A549 (cell line): ENCODE results near the gene S100A11. TPM values are rescaled to one million over a fixed set of nuclear protein-coding genes. Genes with fewer than 3 reads are reported as not detected.

ENCODE experiments used
- BHLHE40 ChIP-seq: IDR thresholded peaks from 2 replicates; pipeline ENCODE4 v1.6.1; 2012; ENCODE audit warnings: low read depth, low read length, inconsistent platforms
- CBX2 ChIP-seq: fragments of 200-600 bp; sonication (generic); IDR thresholded peaks from 2 replicates; pipeline ENCODE4 v1.6.1; 2016; ENCODE audit warnings: low read depth, mild to moderate bottlenecking, borderline replicate concordance
- CBX8 ChIP-seq: fragments of 200-600 bp; sonication (generic); IDR thresholded peaks from 2 replicates; pipeline ENCODE4 v1.6.1; 2016
- CTCF ChIP-seq: fragments of >200 bp; sonication (Bioruptor Twin); formaldehyde crosslinking; IDR thresholded peaks from 3 replicates; pipeline ENCODE4 v1.5.1; 2016
- ELK1 ChIP-seq: fragments of 150-350 bp; IDR thresholded peaks from 2 replicates; pipeline ENCODE4 v1.6.1; 2014; ENCODE audit warnings: low read depth, mild to moderate bottlenecking, low read length
- ESRRA ChIP-seq: fragments of 150-350 bp; IDR thresholded peaks from 2 replicates; pipeline ENCODE4 v1.6.1; 2014; ENCODE audit warnings: mild to moderate bottlenecking, low read length, borderline replicate concordance
- FOSB ChIP-seq: fragments of 250-450 bp; sonication (Bioruptor Pico); IDR thresholded peaks from 2 replicates; pipeline ENCODE4 v1.5.0; 2020; ENCODE audit warnings: mild to moderate bottlenecking, moderate library complexity
- FOSL2 ChIP-seq, 2 experiments: fragments of 450-650 bp in 1 of 2; fragments of >200 bp in 1 of 2; sonication (Bioruptor Twin) in 1 of 2; formaldehyde crosslinking; IDR thresholded peaks; 2 replicates each; pipeline versions ENCODE4 v1.5.0 to v1.6.1; 2016 to 2020; ENCODE audit warnings: mild to moderate bottlenecking in 1 of 2, moderate library complexity in 1 of 2
- GATA3 ChIP-seq: IDR thresholded peaks from 2 replicates; pipeline ENCODE4 v1.6.1; 2012; ENCODE audit warnings: borderline replicate concordance
- HEYL ChIP-seq: fragments of 250-450 bp; sonication (Bioruptor Pico); IDR thresholded peaks from 2 replicates; pipeline ENCODE4 v1.8.0; 2021; ENCODE audit warnings: mild to moderate bottlenecking, moderate library complexity
- HOXB13 ChIP-seq: fragments of 250-450 bp; sonication (Bioruptor Pico); IDR thresholded peaks from 2 replicates; pipeline ENCODE4 v1.5.0; 2020; ENCODE audit warnings: low read depth, mild to moderate bottlenecking, moderate library complexity
- HOXB5 ChIP-seq: fragments of 250-450 bp; sonication (Bioruptor Pico); IDR thresholded peaks from 2 replicates; pipeline ENCODE4 v1.5.0; 2020; ENCODE audit warnings: mild to moderate bottlenecking, moderate library complexity
- JUN ChIP-seq, 2 experiments: fragments of >200 bp; sonication (Bioruptor Twin); formaldehyde crosslinking; IDR thresholded peaks; 2 replicates in 1 of 2; 3 replicates in 1 of 2; pipeline ENCODE4 v1.6.1; 2016 to 2017
- JUNB ChIP-seq: fragments of >200 bp; sonication (Bioruptor Twin); formaldehyde crosslinking; IDR thresholded peaks from 2 replicates; pipeline ENCODE4 v1.6.1; 2016
- KDM5A ChIP-seq: fragments of 200-600 bp; sonication (generic); IDR thresholded peaks from 2 replicates; pipeline ENCODE4 v1.6.1; 2016; ENCODE audit warnings: antibody characterized with exemption, mild to moderate bottlenecking
- MAFK ChIP-seq: fragments of 450-650 bp; IDR thresholded peaks from 2 replicates; pipeline ENCODE4 v1.6.1; 2014; ENCODE audit not compliant: partially characterized antibody
- MAX ChIP-seq: IDR thresholded peaks from 2 replicates; pipeline ENCODE4 v1.6.1; 2012
- MAZ ChIP-seq: fragments of 150-350 bp; IDR thresholded peaks from 2 replicates; pipeline ENCODE4 v1.6.1; 2014; ENCODE audit warnings: antibody characterized with exemption, low read depth, low read length, borderline replicate concordance
- MYC ChIP-seq: IDR thresholded peaks from 2 replicates; pipeline ENCODE4 v1.6.1; 2012; ENCODE audit warnings: mild to moderate bottlenecking, inconsistent platforms, low read length, improper control_type of control experiment, borderline replicate concordance
- NFE2L2 ChIP-seq: fragments of 150-350 bp; conservative IDR thresholded peaks from 2 replicates; pipeline ENCODE4 v1.6.1; 2014; ENCODE audit warnings: low read length
- NR3C1 ChIP-seq: fragments of >200 bp; sonication (Bioruptor Twin); formaldehyde crosslinking; IDR thresholded peaks from 3 replicates; pipeline ENCODE4 v1.6.1; 2017
- PBX3 ChIP-seq: IDR thresholded peaks from 2 replicates; pipeline ENCODE4 v1.6.1; 2012
- PHF8 ChIP-seq: fragments of 200-600 bp; sonication (generic); IDR thresholded peaks from 2 replicates; pipeline ENCODE4 v1.6.1; 2016; ENCODE audit warnings: low read depth, mild to moderate bottlenecking, antibody characterized with exemption, moderate library complexity, borderline replicate concordance
- POLR2A ChIP-seq: IDR thresholded peaks from 2 replicates; pipeline ENCODE4 v1.6.1; 2012; ENCODE audit warnings: mild to moderate bottlenecking, low read length
- POLR2AphosphoS2 ChIP-seq: conservative IDR thresholded peaks from 2 replicates; pipeline ENCODE4 v1.6.1; 2012; ENCODE audit warnings: low read length, improper control_type of control experiment, inconsistent platforms
- RAD21 ChIP-seq, 2 experiments: fragments of >200 bp in 1 of 2; sonication (Bioruptor Twin) in 1 of 2; formaldehyde crosslinking in 1 of 2; IDR thresholded peaks in 1 of 2; conservative IDR thresholded peaks in 1 of 2; 2 replicates in 1 of 2; 3 replicates in 1 of 2; pipeline ENCODE4 v1.6.1; 2012 to 2018; ENCODE audit warnings: inconsistent platforms in 1 of 2
- RARB ChIP-seq: fragments of 250-450 bp; sonication (Bioruptor Pico); IDR thresholded peaks from 2 replicates; pipeline ENCODE4 v1.8.0; 2021; ENCODE audit warnings: mild to moderate bottlenecking, moderate library complexity
- RFX5 ChIP-seq: fragments of 450-650 bp; IDR thresholded peaks from 2 replicates; pipeline ENCODE4 v1.7.1; 2014; ENCODE audit warnings: antibody characterized with exemption, mild to moderate bottlenecking, moderate library complexity
- RNF2 ChIP-seq: fragments of 200-600 bp; sonication (generic); IDR thresholded peaks from 2 replicates; pipeline ENCODE4 v1.6.1; 2016; ENCODE audit warnings: low read depth, mild to moderate bottlenecking, antibody characterized with exemption, moderate library complexity, borderline replicate concordance
- TFCP2L1 ChIP-seq: fragments of 250-450 bp; sonication (Bioruptor Pico); IDR thresholded peaks from 2 replicates; pipeline ENCODE4 v1.5.0; 2021; ENCODE audit warnings: mild to moderate bottlenecking
- TP53 ChIP-seq: fragments of 250-450 bp; sonication (Bioruptor Pico); IDR thresholded peaks from 2 replicates; pipeline ENCODE4 v1.5.0; 2021; ENCODE audit warnings: mild to moderate bottlenecking, moderate library complexity
- ZC3H11A ChIP-seq: fragments of 450-650 bp; IDR thresholded peaks from 2 replicates; pipeline ENCODE4 v1.6.1; 2014; ENCODE audit warnings: antibody characterized with exemption, mild to moderate bottlenecking
- ZSCAN20 ChIP-seq: fragments of 250-450 bp; sonication (Bioruptor Pico); IDR thresholded peaks from 2 replicates; pipeline ENCODE4 v1.8.0; 2022; ENCODE audit warnings: mild to moderate bottlenecking, moderate library complexity
- polyA plus RNA-seq, 4 experiments: library from polyadenylated mRNA; depleted of rRNA in 3 of 4; stranded (reverse); fragments of >200 nt; fragmentation: RNase III in 1 of 4; extraction: RNeasy Plus Mini Kit Qiagen cat#74134 plus additional on column Dnase treatment in 1 of 4; gene quantifications; 2 replicates in 3 of 4; 3 replicates in 1 of 4; pipeline ENCODE4 v1.2.3, GENCODE V29; 2011 to 2017
- TF ChIP-seq, protein P1 (sequence below): fragments of 250-450 bp; sonication (Bioruptor Pico); IDR thresholded peaks from 2 replicates; pipeline ENCODE4 v1.5.0; 2021; ENCODE audit warnings: mild to moderate bottlenecking, moderate library complexity, borderline replicate concordance

S100A11 gene
- polyA plus RNA-seq, 2 of the 4 experiments (the other 2 are of a cell fraction) = 671 to 1,531 TPM

GRCh38 chr1:151998611-151999362 lies 38.0 kb downstream of the S100A11 start (continued):
- peak; percentile 83 for TF ChIP-seq MAX
- TF ChIP-seq FOSB = no peak
- TF ChIP-seq PHF8 = no peak
- peak; percentile 36 for TF ChIP-seq MAFK
- no peak for TF ChIP-seq RARB (CRISPR knock-in tag)
- no peak for TF ChIP-seq ZC3H11A
- TF ChIP-seq CBX8 = no peak
- TF ChIP-seq PBX3 = no peak
- no peak for TF ChIP-seq TP53 (CRISPR knock-in tag)
- no peak for TF ChIP-seq HOXB5 (CRISPR knock-in tag)
- TF ChIP-seq RNF2 = no peak
- no peak for TF ChIP-seq NFE2L2
- no peak for TF ChIP-seq ESRRA
- peak; percentile 62; the same call in 1 of the 2 replicates for TF ChIP-seq MYC
- no peak for TF ChIP-seq POLR2A
- TF ChIP-seq TFCP2L1 (CRISPR knock-in tag) = no peak
- no peak for TF ChIP-seq CBX2
- peak; percentile 69; the same call in 1 of the 2 replicates for TF ChIP-seq GATA3
- peak; percentile 73 for TF ChIP-seq FOSL2 (IDR thresholded peaks at IDR 0.05)
- peak; percentile 82 for TF ChIP-seq FOSL2 (CRISPR knock-in tag; IDR thresholded peaks at IDR 0.05)
- TF ChIP-seq, protein P1, sequence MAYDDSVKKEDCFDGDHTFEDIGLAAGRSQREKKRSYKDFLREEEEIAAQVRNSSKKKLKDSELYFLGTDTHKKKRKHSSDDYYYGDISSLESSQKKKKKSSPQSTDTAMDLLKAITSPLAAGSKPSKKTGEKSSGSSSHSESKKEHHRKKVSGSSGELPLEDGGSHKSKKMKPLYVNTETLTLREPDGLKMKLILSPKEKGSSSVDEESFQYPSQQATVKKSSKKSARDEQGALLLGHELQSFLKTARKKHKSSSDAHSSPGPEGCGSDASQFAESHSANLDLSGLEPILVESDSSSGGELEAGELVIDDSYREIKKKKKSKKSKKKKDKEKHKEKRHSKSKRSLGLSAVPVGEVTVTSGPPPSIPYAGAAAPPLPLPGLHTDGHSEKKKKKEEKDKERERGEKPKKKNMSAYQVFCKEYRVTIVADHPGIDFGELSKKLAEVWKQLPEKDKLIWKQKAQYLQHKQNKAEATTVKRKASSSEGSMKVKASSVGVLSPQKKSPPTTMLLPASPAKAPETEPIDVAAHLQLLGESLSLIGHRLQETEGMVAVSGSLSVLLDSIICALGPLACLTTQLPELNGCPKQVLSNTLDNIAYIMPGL (CRISPR knock-in tag) = no peak
- TF ChIP-seq ELK1 = no peak
- TF ChIP-seq CTCF = no peak
- TF ChIP-seq POLR2AphosphoS2 = no peak
- TF ChIP-seq HEYL = no peak
- TF ChIP-seq RAD21 (conservative IDR thresholded peaks at IDR 0.05 in 1 of 2, IDR thresholded peaks at IDR 0.05 in 1 of 2) = no peak
- peak; percentile 78 for TF ChIP-seq JUNB
- no peak for TF ChIP-seq RFX5
- no peak for TF ChIP-seq BHLHE40
- no peak for TF ChIP-seq KDM5A
- TF ChIP-seq HOXB13 = no peak
- TF ChIP-seq NR3C1 = no peak
- TF ChIP-seq MAZ = no peak
- TF ChIP-seq ZSCAN20 (CRISPR knock-in tag) = no peak
- TF ChIP-seq JUN (IDR thresholded peaks at IDR 0.05) = peak; percentile 33 to 48; a peak in 2 of 5 replicates
